HG02759 (cell line): ENCODE data around the gene ZNF746.
A peak's percentile ranks its signal among the peaks of the same experiment; 100 is the strongest.
"Not testable (repeated sequence)": the region's sequence is repeated elsewhere in the genome, so short reads cannot be mapped to it uniquely, and the experiment has no call there.

Source experiments
- ATAC-seq: cut with Tn5 transposase; IDR thresholded peaks from one replicate; pipeline ENCODE4 v1.9.1; 2021; ENCODE audit warnings: mild to moderate bottlenecking, moderate library complexity; ENCODE audit not compliant: unreplicated experiment

ZNF746 gene

DNA sequence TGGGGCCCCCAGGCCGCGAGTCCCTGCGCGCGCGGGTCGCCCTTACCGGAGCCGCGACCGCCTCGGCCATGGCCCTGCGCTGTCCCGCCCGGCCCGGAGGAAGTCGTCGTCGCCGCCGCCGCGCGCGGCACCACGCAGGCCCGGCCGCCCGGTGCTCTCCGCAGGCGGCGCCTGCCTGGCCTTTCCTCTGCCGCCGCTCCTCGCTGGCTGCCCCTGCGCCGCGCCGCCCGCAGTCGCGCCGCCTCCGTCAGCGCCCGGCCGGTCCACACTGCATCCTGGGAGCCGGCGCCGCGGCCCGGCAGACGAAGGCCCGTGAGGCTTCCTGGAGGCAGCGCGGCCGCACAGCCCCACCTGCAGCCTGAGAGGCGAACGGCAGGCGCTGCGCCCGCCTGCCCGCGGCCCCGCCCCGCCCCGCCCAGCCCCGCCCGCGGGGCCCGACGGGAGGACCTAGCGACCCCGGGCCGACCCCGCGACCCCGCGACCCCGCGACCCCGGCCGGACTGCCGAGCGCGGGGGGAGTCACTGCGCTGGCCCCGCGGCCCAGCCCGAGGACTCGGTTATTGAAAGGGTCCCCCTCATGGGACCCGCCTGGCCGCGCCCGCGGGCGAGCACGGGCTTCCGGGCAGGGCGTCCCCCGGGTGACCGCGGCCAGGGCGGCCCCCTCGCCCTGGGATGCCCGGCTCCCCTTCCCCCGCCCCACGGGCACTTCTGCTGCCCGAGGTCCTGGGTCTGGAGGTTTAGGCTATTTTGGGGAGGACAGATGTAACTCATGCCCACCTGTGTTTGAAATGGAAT is at the start of gene ZNF746:
TSS of gene ZNF746 (minus strand) at position 343 of the 795 bp plus-strand sequence. CDS start at position 70, 273 bp downstream.
- ATAC-seq = peak; percentile 97

- ATAC-seq = no peak
Observed at GRCh38 chr7:149547126-149547525, 49.5 kb upstream of the ZNF746 start.

- ATAC-seq = no peak
Observed at GRCh38 chr7:149546331-149546730, 48.7 kb upstream of the ZNF746 start.

DNA sequence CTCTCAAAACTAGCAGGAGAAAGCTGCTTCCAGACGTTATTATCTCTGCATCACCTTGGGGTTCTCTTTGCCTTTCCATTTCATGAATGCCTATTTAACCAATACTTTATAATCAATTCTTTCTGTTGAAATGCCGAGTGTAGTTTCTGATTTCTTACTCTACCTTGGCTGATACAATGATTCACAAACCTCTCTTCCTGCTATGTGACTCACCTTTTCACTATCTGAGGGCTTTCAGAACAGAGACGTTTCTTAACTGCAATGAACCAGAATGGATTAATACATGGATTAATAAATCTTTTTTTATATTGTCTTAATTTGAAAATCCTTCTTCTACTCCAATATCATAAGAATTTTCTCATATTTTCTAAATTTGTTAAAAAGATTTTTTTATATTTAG is 46.4 kb upstream of the ZNF746 start:
- ATAC-seq = no peak

DNA sequence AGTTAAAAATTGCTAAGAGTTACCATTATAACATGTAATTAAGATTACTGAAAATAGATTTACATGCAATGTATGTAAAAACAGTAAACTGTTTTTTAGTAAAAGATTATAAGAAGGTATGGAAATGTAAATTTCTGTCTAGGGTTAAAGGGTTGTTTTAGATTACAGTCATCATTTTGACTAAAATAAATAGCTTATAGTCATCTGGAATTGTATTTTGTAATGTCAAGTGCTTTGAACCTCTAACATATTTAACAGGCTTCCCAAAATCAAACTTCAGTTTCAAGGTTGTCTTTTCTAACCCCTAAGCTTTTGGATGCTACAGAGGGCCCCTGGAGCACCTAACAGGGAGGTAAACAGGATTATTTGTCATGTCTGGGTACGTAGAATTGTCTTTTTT is 35.0 kb upstream of the ZNF746 start:
- no peak for ATAC-seq

DNA sequence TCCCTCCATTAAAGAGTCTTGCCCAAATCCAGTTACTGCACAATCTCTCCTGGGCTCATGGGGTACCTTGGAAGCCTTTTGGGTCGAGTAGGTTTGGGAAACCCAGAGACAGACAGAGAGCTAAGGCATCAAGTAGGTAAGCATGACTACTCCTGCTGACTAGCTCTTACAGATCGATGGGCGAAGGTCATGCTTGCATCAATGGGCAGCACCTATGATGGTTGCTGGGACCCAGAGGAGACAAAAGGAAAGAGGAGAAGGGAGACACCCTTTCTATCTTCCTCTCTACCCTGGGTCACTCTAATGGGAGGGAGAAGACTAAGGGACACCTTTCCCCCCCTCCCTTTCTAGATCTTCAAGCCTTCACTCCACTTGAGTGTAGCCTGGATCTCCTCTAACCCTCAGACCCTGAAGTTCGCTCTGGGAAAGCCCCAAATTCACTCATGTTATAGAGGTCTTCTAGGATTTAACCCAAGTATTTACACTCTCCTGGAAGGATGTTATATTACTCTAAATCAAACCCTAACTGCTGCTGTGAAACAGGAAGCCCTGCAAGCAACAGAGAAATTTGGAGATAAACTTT is 31.6 kb upstream of the ZNF746 start:
- no peak for ATAC-seq

DNA sequence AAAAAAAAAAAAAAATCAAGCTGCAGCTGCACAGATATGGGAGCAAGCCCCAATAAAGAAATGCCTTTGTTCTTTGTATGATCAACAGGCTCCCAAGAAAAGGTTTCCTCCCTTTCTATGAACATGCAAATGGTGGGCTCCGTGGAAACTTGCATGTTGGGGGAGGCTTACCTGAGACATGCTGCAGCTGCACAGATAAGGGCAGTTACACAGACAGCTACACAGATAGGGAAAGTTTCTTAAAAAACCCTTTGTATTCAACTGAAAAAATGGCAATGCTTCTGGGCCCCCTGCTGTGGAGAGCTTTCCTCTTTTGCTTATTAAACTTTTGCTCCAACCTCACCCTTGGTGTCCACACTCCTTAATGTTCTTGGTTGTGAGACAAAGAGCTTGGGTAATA is 29.8 kb upstream of the ZNF746 start:
- no peak for ATAC-seq

- ATAC-seq = no peak
Observed at GRCh38 chr7:149525280-149525679, 27.7 kb upstream of the ZNF746 start.

DNA sequence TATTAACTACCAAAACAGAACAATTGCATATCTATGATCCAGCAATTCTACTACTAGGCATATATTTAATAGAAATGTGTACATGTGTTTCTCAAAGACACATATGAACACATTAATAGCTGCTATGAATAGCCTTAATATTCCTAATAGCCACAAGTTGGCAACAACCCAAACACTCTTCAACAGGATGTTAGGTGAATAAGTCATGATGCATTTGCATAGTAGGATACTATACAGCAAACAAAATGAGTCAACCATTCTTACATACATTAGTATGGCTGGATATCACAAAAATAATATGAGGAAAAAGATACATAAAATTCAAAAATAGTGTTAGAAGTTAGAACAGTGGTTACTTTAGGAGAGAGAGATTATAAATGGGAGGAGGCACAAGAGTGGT is 26.8 kb upstream of the ZNF746 start:
- no peak for ATAC-seq

DNA sequence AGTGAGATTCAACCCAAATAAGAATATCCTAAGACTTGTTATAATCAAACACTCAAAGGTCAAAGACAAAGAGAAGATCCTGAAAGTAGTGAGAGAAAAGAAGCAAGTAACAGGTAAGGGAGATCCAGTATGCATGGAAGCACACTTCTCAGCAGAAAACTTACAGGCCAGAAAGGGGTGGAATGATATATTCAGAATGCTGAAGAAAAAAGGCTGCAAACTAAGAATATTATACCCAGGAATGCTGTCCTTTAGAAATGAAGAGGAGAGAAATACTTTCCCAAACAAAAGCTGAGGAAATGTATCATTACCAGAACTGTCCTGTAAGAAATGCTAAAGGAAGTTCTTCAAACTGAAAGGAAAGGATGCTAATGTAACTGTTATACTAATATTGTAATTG is 12.6 kb upstream of the ZNF746 start:
- no peak for ATAC-seq

- ATAC-seq = no peak
Observed at GRCh38 chr7:149509774-149510173, 12.2 kb upstream of the ZNF746 start.

DNA sequence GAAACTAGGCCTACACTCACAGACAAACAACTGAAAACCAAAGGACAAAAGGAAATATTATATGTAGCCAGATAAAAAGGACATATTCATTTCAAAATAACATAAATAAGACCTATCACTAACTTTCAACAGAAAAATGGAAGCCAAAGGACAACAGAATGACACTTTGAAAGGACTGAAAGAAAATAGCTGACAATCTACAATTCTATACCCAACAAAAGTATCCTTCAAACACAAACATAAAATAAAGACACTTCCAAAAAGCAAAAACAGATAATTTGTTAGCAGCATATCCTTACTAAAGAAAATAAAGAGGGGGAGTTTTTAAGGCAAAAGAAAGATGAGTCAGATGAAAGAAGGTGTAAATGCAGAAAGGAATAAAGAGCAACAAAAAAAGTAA is 7.9 kb upstream of the ZNF746 start:
- no peak for ATAC-seq

GRCh38 chr7:149501651-149502050 is 4.0 kb upstream of the ZNF746 start:
- ATAC-seq = no peak

DNA sequence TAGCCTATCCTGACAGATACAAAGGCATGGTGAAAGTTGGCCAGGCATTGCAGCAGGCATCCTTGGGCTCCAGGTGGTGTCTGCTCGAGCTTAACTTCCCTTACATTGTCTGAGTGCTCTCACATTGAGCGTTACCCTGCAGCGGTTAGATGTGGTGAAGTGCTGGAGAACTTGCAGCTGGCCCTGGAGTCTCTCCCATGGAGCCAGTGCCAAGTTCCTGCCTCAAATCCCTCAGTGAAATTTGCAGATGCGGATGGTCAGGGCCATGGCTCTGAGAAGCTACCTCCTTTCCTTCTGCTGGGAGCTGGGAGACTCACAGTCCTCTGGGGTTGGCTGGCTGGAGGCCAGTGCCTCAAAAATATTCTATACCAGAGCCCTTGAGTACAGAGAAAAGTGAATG is 3.3 kb upstream of the ZNF746 start:
- no peak for ATAC-seq

DNA sequence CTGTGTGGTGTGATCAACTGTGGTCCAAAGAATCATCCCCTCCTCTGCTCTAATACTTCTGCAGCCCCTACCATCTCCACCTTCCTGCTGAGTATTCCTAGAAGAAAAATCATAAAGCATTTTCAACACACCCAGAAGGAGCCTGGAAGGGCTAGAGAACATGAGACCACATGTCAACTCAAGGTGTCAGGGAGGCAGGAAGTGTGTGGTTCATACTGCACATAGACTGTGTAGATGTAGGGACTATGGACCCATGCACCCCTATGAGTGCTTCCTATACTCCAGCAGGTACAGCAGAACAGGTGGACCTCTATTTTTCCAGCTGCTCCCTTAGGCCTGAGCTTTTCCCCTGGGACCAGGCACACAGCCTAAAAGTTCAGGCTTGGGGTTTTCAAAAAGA is 2.6 kb upstream of the ZNF746 start:
- ATAC-seq = no peak

DNA sequence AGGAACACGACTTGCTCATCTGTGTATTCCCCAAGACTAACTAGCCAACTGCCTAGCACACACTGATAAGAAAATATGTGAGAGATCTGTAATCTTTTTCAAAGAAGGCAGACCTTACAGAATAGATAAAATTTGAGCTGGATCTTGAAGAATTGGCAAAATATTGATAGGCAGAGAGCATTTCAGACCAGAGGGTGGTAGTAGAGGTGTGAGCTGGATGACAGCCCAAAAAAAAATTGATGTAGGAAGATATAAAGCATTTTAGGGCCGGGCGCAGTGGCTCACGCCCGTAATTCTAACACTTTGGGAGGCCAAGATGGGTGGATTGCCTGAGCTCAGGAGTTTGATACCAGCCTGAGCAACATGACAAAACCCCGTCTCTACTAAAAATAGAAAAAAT is 1.2 kb upstream of the ZNF746 start:
- no peak for ATAC-seq

GRCh38 chr7:149496642-149497391 is 792 bp downstream of the ZNF746 start:
- ATAC-seq = peak; percentile 37

GRCh38 chr7:149495785-149496641 is 1.6 kb downstream of the ZNF746 start:
- ATAC-seq = no peak

DNA sequence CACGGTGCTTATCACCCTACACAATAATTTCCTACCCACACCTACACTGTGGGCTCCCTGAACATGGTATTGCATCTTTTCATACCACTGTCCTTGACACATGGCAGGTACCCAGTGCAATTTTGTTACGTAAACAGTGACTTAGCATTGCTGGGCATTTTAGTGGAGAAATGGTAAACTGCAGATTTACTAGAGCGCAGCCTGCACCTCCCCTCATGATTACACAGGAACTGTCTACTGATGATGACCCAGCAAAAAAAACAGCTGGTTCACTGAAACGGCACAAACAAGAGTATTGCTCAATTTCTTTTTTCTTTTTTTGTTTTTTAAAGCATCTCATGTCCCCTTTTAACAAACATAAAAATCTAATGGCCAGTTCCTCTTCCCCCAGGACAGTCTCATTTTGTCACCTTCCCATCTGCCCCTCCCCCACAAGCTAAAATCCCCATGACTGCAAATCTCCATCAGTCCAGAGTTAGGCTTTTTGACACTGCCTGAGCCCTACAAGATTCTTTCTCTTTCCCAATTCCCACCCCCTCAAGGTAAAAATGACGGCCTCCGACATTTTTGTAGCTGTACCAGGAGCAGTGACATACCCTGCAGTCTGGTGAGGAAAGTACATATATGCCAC is 2.8 kb downstream of the ZNF746 start:
- no peak for ATAC-seq

GRCh38 chr7:149493975-149494374 is 3.6 kb downstream of the ZNF746 start:
- ATAC-seq = not testable (repeated sequence)

- ATAC-seq = no peak
Observed at GRCh38 chr7:149493366-149493765, 4.2 kb downstream of the ZNF746 start.
